Measurements from ENCODE around the gene PRDM16.

The PRDM16 gene

DNA sequence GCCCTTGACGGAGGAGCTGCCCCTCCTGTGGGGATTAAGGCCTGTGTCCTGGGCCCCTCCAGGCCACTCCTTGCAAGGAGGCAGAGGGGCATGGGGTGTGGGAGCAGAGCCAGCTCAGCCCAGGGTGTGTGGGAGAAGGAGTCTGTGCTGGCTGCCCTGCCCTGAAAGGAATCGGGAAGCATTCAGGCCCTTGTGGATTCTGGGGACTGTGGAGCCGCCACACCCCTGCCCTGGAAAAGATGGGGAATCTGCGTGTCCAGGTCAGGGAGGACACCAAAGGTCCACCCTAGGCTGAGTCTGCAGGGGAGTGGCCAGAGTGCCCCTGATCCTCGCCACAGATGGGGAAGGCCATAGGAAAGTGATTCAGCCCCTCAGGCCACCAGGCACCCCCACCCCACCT lies 16.5 kb upstream of the PRDM16 start:
- no peak overlapping the region for H3K9ac ChIP-seq (ENCODE audit: low read length)
- no peaks in the 10 kb centered on the region for H3F3A ChIP-seq (ENCODE audit: insufficient read depth, low read length)
- H3K79me2 ChIP-seq (ENCODE audit: low read length) = no peaks in the 10 kb centered on the region
- no peaks in the 10 kb centered on the region for H3K4me1 ChIP-seq (ENCODE audit: low read length)
- no peaks in the 10 kb centered on the region for H3K9me3 ChIP-seq (replicated peaks; ENCODE audit: insufficient read depth, low read length)
- H3K27me3 ChIP-seq (replicated peaks; ENCODE audit: insufficient read depth, low read length) = peaks cover 65% of the 10 kb centered on the region
- TF ChIP-seq EZH2phosphoT487 (IDR thresholded peaks at IDR 0.05; ENCODE audit: low read length) (no peak), EZH2 (optimal IDR thresholded peaks at IDR 0.05; ENCODE audit: low read depth, low read length) (no peak)
- TF ChIP-seq, protein P1, sequence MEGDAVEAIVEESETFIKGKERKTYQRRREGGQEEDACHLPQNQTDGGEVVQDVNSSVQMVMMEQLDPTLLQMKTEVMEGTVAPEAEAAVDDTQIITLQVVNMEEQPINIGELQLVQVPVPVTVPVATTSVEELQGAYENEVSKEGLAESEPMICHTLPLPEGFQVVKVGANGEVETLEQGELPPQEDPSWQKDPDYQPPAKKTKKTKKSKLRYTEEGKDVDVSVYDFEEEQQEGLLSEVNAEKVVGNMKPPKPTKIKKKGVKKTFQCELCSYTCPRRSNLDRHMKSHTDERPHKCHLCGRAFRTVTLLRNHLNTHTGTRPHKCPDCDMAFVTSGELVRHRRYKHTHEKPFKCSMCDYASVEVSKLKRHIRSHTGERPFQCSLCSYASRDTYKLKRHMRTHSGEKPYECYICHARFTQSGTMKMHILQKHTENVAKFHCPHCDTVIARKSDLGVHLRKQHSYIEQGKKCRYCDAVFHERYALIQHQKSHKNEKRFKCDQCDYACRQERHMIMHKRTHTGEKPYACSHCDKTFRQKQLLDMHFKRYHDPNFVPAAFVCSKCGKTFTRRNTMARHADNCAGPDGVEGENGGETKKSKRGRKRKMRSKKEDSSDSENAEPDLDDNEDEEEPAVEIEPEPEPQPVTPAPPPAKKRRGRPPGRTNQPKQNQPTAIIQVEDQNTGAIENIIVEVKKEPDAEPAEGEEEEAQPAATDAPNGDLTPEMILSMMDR (IDR thresholded peaks at IDR 0.05; ENCODE audit: low read length) = no peak
- H4K20me1 ChIP-seq (ENCODE audit: insufficient read depth, low read length) = no peaks in the 10 kb centered on the region
- H3K4me3 ChIP-seq (ENCODE audit: low read length) = no peak overlapping the region
- no peak overlapping the region for H3K4me2 ChIP-seq (ENCODE audit: low read depth, low read length)
- H3K36me3 ChIP-seq (replicated peaks; ENCODE audit: insufficient read depth, low read length) = no peaks in the 10 kb centered on the region
- no peak for DNase-seq
- H2AFZ ChIP-seq (ENCODE audit: low read length) = no peak overlapping the region
- no peak overlapping the region for H3K27ac ChIP-seq (ENCODE audit: low read length)
- no peaks in the 10 kb centered on the region for H3K9me2 ChIP-seq (replicated peaks; ENCODE audit: insufficient read depth, low read length)

DNA sequence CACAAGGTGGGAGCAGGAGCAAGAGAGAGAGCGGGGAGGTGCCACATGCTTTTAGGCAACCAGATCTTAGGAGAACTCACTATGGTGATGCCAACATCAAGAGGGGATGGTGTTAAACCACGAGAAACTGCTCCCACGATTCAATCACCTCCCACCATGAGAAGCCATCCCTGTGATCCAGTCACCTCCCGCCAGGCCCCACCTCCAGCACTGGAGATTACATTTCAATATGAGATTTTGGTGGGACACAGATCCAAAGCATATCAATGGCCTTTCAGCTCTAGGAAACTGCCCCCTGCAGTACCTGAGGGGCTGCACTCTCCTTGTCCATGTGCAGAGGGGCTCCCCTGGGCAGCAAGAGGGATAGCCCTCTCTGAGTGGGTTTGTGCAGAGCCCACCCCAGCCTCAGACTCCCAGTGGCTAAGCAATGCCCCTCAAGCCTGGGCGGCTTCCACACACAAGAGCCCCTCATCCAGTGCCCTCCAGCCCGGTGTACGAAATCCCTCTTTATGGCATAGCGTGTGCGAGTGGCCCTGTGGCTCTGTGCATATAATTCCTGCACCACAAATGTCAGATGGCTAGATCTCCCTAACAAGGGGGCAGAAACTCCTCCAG lies 15.5 kb upstream of the PRDM16 start:
- no peaks in the 10 kb centered on the region for H4K20me1 ChIP-seq (ENCODE audit: insufficient read depth, low read length)
- no peak for TF ChIP-seq EZH2phosphoT487 (IDR thresholded peaks at IDR 0.05; ENCODE audit: low read length)
- TF ChIP-seq EZH2 (optimal IDR thresholded peaks at IDR 0.05; ENCODE audit: low read depth, low read length) = no peak
- TF ChIP-seq, protein P1 (IDR thresholded peaks at IDR 0.05; ENCODE audit: low read length) = no peak
- H3K27ac ChIP-seq (ENCODE audit: low read length) = no peak overlapping the region
- no peak overlapping the region for H3K9ac ChIP-seq (ENCODE audit: low read length)
- no peak overlapping the region for H3K4me3 ChIP-seq (ENCODE audit: low read length)
- no peak for DNase-seq
- H3K36me3 ChIP-seq (replicated peaks; ENCODE audit: insufficient read depth, low read length) = no peaks in the 10 kb centered on the region
- no peak overlapping the region for H3K4me2 ChIP-seq (ENCODE audit: low read depth, low read length)
- H2AFZ ChIP-seq (ENCODE audit: low read length) = no peak overlapping the region
- H3K9me2 ChIP-seq (replicated peaks; ENCODE audit: insufficient read depth, low read length) = no peaks in the 10 kb centered on the region
- H3K4me1 ChIP-seq (ENCODE audit: low read length) = no peaks in the 10 kb centered on the region
- no peaks in the 10 kb centered on the region for H3K79me2 ChIP-seq (ENCODE audit: low read length)
- no peaks in the 10 kb centered on the region for H3F3A ChIP-seq (ENCODE audit: insufficient read depth, low read length)
- H3K27me3 ChIP-seq (replicated peaks; ENCODE audit: insufficient read depth, low read length) = peaks cover 65% of the 10 kb centered on the region
- H3K9me3 ChIP-seq (replicated peaks; ENCODE audit: insufficient read depth, low read length) = no peaks in the 10 kb centered on the region

DNA sequence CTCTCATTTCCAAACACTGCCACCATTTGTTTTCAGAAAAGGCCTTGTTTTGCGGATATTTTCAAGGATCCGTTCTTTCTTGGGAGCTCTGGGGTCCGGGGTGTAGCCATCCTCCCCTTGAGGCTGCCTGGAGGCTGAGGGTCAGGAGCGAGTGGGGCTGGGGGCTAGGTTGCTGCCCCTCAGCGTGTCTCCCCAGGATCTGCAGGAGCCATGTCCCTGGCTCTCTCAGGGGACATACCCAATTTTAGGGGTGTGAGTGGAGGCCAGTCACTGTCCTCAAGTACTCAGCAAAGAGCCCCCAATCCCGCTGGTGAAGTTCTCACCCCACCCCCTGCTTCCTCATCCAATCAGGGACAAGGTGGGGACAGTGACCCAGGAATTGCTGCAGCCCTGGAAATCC lies 15.0 kb upstream of the PRDM16 start:
- TF ChIP-seq EZH2phosphoT487 (IDR thresholded peaks at IDR 0.05; ENCODE audit: low read length) (no peak), EZH2 (optimal IDR thresholded peaks at IDR 0.05; ENCODE audit: low read depth, low read length) (no peak)
- TF ChIP-seq, protein P1 (IDR thresholded peaks at IDR 0.05; ENCODE audit: low read length) = no peak
- Histone ChIP-seq H3F3A (ENCODE audit: insufficient read depth, low read length) (no peaks in the 10 kb centered on the region), H3K9me3 (replicated peaks; ENCODE audit: insufficient read depth, low read length) (no peaks in the 10 kb centered on the region), H2AFZ (ENCODE audit: low read length) (no peak overlapping the region), H3K4me2 (ENCODE audit: low read depth, low read length) (no peak overlapping the region), H3K36me3 (replicated peaks; ENCODE audit: insufficient read depth, low read length) (no peaks in the 10 kb centered on the region), H3K79me2 (ENCODE audit: low read length) (no peaks in the 10 kb centered on the region), H3K4me3 (ENCODE audit: low read length) (no peak overlapping the region), H3K27ac (ENCODE audit: low read length) (no peak overlapping the region), H3K27me3 (replicated peaks; ENCODE audit: insufficient read depth, low read length) (peaks cover 65% of the 10 kb centered on the region), H4K20me1 (ENCODE audit: insufficient read depth, low read length) (no peaks in the 10 kb centered on the region), H3K9me2 (replicated peaks; ENCODE audit: insufficient read depth, low read length) (no peaks in the 10 kb centered on the region), H3K9ac (ENCODE audit: low read length) (no peak overlapping the region), H3K4me1 (ENCODE audit: low read length) (no peaks in the 10 kb centered on the region)
- no peak for DNase-seq
